SH-SY5Y (cell line): ENCODE data around the gene CAMTA1.

Experiments
- GATA2 ChIP-seq: IDR thresholded peaks from 2 replicates; pipeline ENCODE4 v1.6.1; 2011; ENCODE audit warnings: mild to moderate bottlenecking, low read depth, low read length
- GATA3 ChIP-seq: IDR thresholded peaks from 2 replicates; pipeline ENCODE4 v1.6.1; 2011; ENCODE audit warnings: low read depth, mild to moderate bottlenecking, low read length, moderate library complexity

GRCh38 chr1:7534061-7534825, 749.0 kb downstream of the CAMTA1 start:
- TF ChIP-seq GATA2 (0 out of 2 replicates have a peak, but pooled peaks have one; percentile 34), GATA3 (no peak)
